ENCODE data around the gene ENTPD8. TPM values are rescaled to one million over a fixed set of nuclear protein-coding genes. Genes with fewer than 3 reads are reported as not detected.
"Not testable (repeated sequence)": the region's sequence is repeated elsewhere in the genome, so short reads cannot be mapped to it uniquely, and the experiment has no call there.

ENTPD8 gene
- total RNA-seq, 1 experiment from 2014 or later: 0.97 TPM

GRCh38 chr9:137411645-137412380 is 29.3 kb downstream of the ENTPD8 start:
- no peak for TF ChIP-seq CTCF (IDR thresholded peaks at IDR 0.05; ENCODE audit: unreplicated experiment)
- Mint-ChIP-seq H3K27me3 (ENCODE audit: unreplicated experiment) (no peaks in the 10 kb centered on the region), H3K9me3 (ENCODE audit: low read depth, unreplicated experiment) (no peaks in the 10 kb centered on the region), H3K36me3 (ENCODE audit: insufficient read depth, unreplicated experiment) (peaks cover 13% of the 10 kb centered on the region), H3K4me3 (ENCODE audit: low read depth, unreplicated experiment) (peak overlapping the region; percentile 49), H3K27ac (ENCODE audit: unreplicated experiment) (no peak overlapping the region), H3K4me1 (ENCODE audit: low read depth, unreplicated experiment) (no peaks in the 10 kb centered on the region)
- DNase-seq: peak; percentile 86
- intact Hi-C loops (cut with micrococcal nuclease; ENCODE audit: unreplicated experiment): loop anchor here (10.0 kb wide), 1 partner anchor 117 kb away; no protein-coding TSS in a partner anchor
- CTCF ChIA-PET: interaction anchor here (1.7 kb wide), 1 partner anchor 11 kb away, joined by 8 read pairs; the partner anchor contains the start of genes EXD3 and NOXA1
- no TSS peak for BruUV-seq (replicated peaks)

DNA sequence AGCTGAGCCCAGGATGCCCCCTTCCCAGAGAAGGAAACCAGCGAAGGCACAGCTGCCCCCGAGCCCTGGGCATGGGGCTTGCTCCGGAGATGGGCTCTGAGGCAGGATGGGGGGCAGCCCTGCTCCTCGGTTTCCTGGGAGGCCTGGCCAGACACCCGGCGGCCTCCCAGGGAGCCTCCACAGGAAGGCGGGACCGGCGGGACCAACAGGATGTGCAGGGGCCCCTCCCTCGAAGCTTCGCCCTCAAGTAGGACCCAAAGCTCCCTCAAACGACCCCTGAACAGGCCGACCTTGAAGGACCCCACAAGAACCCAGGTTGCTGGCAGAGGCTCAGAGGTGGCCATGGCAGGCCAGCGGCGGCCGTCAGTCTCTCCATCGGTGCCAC is 29.9 kb downstream of the ENTPD8 start:
- DNase-seq: peak; percentile 16
- Mint-ChIP-seq H3K36me3 (ENCODE audit: insufficient read depth, unreplicated experiment) (peaks cover 13% of the 10 kb centered on the region), H3K4me3 (ENCODE audit: low read depth, unreplicated experiment) (peak overlapping the region; percentile 49), H3K27me3 (ENCODE audit: unreplicated experiment) (no peaks in the 10 kb centered on the region), H3K4me1 (ENCODE audit: low read depth, unreplicated experiment) (peaks cover under 1% of the 10 kb centered on the region), H3K27ac (ENCODE audit: unreplicated experiment) (no peak overlapping the region), H3K9me3 (ENCODE audit: low read depth, unreplicated experiment) (no peaks in the 10 kb centered on the region)
- intact Hi-C loops (cut with micrococcal nuclease; ENCODE audit: unreplicated experiment): loop anchor here (10.0 kb wide), 1 partner anchor 116 kb away; no protein-coding TSS in a partner anchor
- TF ChIP-seq CTCF (IDR thresholded peaks at IDR 0.05; ENCODE audit: unreplicated experiment): no peak
- BruUV-seq (replicated peaks): no TSS peak
- CTCF ChIA-PET: interaction anchor here (1.7 kb wide), 1 partner anchor 12 kb away, joined by 8 read pairs; the partner anchor contains the start of genes EXD3 and NOXA1

- intact Hi-C loops (cut with micrococcal nuclease; ENCODE audit: unreplicated experiment): loop anchor here (10.0 kb wide), 1 partner anchor 116 kb away; no protein-coding TSS in a partner anchor
- CTCF ChIA-PET: no interaction called here
- H3K4me3 Mint-ChIP-seq (ENCODE audit: low read depth, unreplicated experiment): peak overlapping the region; percentile 49
- no peak overlapping the region for H3K27ac Mint-ChIP-seq (ENCODE audit: unreplicated experiment)
- peaks cover 5% of the 10 kb centered on the region for H3K4me1 Mint-ChIP-seq (ENCODE audit: low read depth, unreplicated experiment)
- DNase-seq: no peak
- H3K27me3 Mint-ChIP-seq (ENCODE audit: unreplicated experiment): no peaks in the 10 kb centered on the region
- BruUV-seq (replicated peaks): no TSS peak
- TF ChIP-seq CTCF (IDR thresholded peaks at IDR 0.05; ENCODE audit: unreplicated experiment): no peak
- H3K9me3 Mint-ChIP-seq (ENCODE audit: low read depth, unreplicated experiment): no peaks in the 10 kb centered on the region
- H3K36me3 Mint-ChIP-seq (ENCODE audit: insufficient read depth, unreplicated experiment): peaks cover 17% of the 10 kb centered on the region
Observed at GRCh38 chr9:137410891-137411249, 30.3 kb downstream of the ENTPD8 start.

GRCh38 chr9:137410236-137410890 is 30.8 kb downstream of the ENTPD8 start:
- H3K27ac Mint-ChIP-seq (ENCODE audit: unreplicated experiment); BruUV-seq (replicated peaks); DNase-seq; CTCF ChIA-PET; H3K9me3 Mint-ChIP-seq (ENCODE audit: low read depth, unreplicated experiment); H3K27me3 Mint-ChIP-seq (ENCODE audit: unreplicated experiment); H3K4me1 Mint-ChIP-seq (ENCODE audit: low read depth, unreplicated experiment); H3K4me3 Mint-ChIP-seq (ENCODE audit: low read depth, unreplicated experiment): not testable (repeated sequence)
- intact Hi-C loops (cut with micrococcal nuclease; ENCODE audit: unreplicated experiment): loop anchor here (10.0 kb wide), 1 partner anchor 116 kb away; no protein-coding TSS in a partner anchor
- peaks cover 22% of the 10 kb centered on the region for H3K36me3 Mint-ChIP-seq (ENCODE audit: insufficient read depth, unreplicated experiment)
